Stimulated activated naive CD4-positive, alpha-beta T cell treated with Interleukin-2 at 50 U/mL for 16 hours (primary cell): ENCODE measurements around the gene IQGAP2.
"Not testable (repeated sequence)": the region's sequence is repeated elsewhere in the genome, so short reads cannot be mapped to it uniquely, and the experiment has no call there.

Experiments used
- DNase-seq: peaks from one replicate; lab custom pipeline; 2025; lab: John Stamatoyannopoulos, UW

Gene IQGAP2

GRCh38 chr5:76419597-76420298 lies 16.7 kb downstream of the IQGAP2 start:
- no peak for DNase-seq

- no peak for DNase-seq
These were observed 19.1 kb downstream of the IQGAP2 start for GRCh38 chr5:76422227-76422626.

GRCh38 chr5:76422742-76423141 lies 19.7 kb downstream of the IQGAP2 start:
- no peak for DNase-seq

- no peak for DNase-seq
These were observed 22.1 kb downstream of the IQGAP2 start for GRCh38 chr5:76425146-76425545.

- no peak for DNase-seq
These were observed 23.1 kb downstream of the IQGAP2 start for GRCh38 chr5:76425928-76426804.

GRCh38 chr5:76427206-76428140 lies 24.4 kb downstream of the IQGAP2 start:
- DNase-seq: no peak

- DNase-seq: not testable (repeated sequence)
These were observed 25.5 kb downstream of the IQGAP2 start for GRCh38 chr5:76428550-76428949.

- no peak for DNase-seq
These were observed 30.2 kb downstream of the IQGAP2 start for GRCh38 chr5:76433261-76433660.

- DNase-seq: not testable (repeated sequence)
These were observed 34.4 kb downstream of the IQGAP2 start for GRCh38 chr5:76437507-76437906.

GRCh38 chr5:76438025-76438424 lies 34.9 kb downstream of the IQGAP2 start:
- DNase-seq: no peak

GRCh38 chr5:76439201-76439600 lies 36.1 kb downstream of the IQGAP2 start:
- no peak for DNase-seq

- no peak for DNase-seq
These were observed 36.8 kb downstream of the IQGAP2 start for GRCh38 chr5:76439929-76440328.

- no peak for DNase-seq
These were observed 38.0 kb downstream of the IQGAP2 start for GRCh38 chr5:76441101-76441500.

GRCh38 chr5:76441890-76442673 lies 39.0 kb downstream of the IQGAP2 start:
- DNase-seq: no peak

- DNase-seq: no peak
These were observed 40.1 kb downstream of the IQGAP2 start for GRCh38 chr5:76443066-76443800.

GRCh38 chr5:76445063-76445462 lies 42.0 kb downstream of the IQGAP2 start:
- no peak for DNase-seq

GRCh38 chr5:76445830-76446229 lies 42.7 kb downstream of the IQGAP2 start:
- no peak for DNase-seq

- DNase-seq: no peak
These were observed 43.7 kb downstream of the IQGAP2 start for GRCh38 chr5:76446776-76447175.

- no peak for DNase-seq
These were observed 46.5 kb downstream of the IQGAP2 start for GRCh38 chr5:76449606-76450005.

- DNase-seq: no peak
These were observed 47.0 kb downstream of the IQGAP2 start for GRCh38 chr5:76450054-76450453.
